Ovary (tissue), 9 donors: ENCODE results near the gene GPR34. TPM values are rescaled to one million over a fixed set of nuclear protein-coding genes. Genes with fewer than 3 reads are reported as not detected.

Experiments
- DNase-seq, 5 donors: peaks; one replicate each; pipeline ENCODE4 v3.0.0-alpha.2; 2019 to 2020
- H3K27ac ChIP-seq, 2 donors: fragments of 200-600 bp; one replicate each; pipeline versions ENCODE4 v1.5.1 to v1.8.0; 2019 to 2022
- H3K27me3 ChIP-seq: fragments of 200-600 bp; one replicate; pipeline ENCODE4 v1.8.0; 2022
- H3K36me3 ChIP-seq: fragments of 200-600 bp; sonication (generic); one replicate; pipeline ENCODE4 v1.5.1; 2019
- H3K4me1 ChIP-seq: one replicate; pipeline ENCODE4 v1.8.1; 2013; ENCODE audit warnings: mild to moderate bottlenecking, moderate library complexity; ENCODE audit not compliant: insufficient read depth
- H3K4me3 ChIP-seq: fragments of 200-600 bp; sonication (generic); one replicate; pipeline ENCODE4 v1.5.1; 2017
- H3K9me3 ChIP-seq, 2 donors: fragments of 200-600 bp in 1 of 2; sonication (generic) in 1 of 2; one replicate each; pipeline versions ENCODE4 v1.5.1 to v1.8.1; 2013 to 2019; ENCODE audit warnings: mild to moderate bottlenecking in 1 of 2, moderate library complexity in 1 of 2
- CTCF ChIP-seq, 3 donors: fragments of 450-650 bp in 2 of 3; fragments of 200-600 bp in 1 of 3; IDR thresholded peaks; one replicate each; pipeline versions ENCODE4 v1.5.1 to v1.8.0; 2016 to 2022; ENCODE audit warnings: antibody characterized with exemption in 3 of 3, mild to moderate bottlenecking in 1 of 3
- EP300 ChIP-seq: sonication (generic); formaldehyde crosslinking; IDR thresholded peaks from one replicate; pipeline ENCODE4 v1.6.1; 2017; ENCODE audit warnings: antibody characterized with exemption
- POLR2A ChIP-seq: fragments of 450-650 bp; IDR thresholded peaks from one replicate; pipeline ENCODE4 v1.6.1; 2017; ENCODE audit warnings: antibody characterized with exemption, mild to moderate bottlenecking, moderate library complexity
- WGBS, 3 donors: extraction: QIAGEN DNeasy Blood & Tissue Kit in 1 of 3; methylation state at CpG; one replicate each; pipeline versions ENCODE4 v1.1.5 to v1.1.7; 2013 to 2017; 5-methylcytosine and 5-hydroxymethylcytosine counted together
- intact Hi-C, 4 donors: fragments of 100-400 bp; cut with DNase I; formaldehyde crosslinking; loops; one replicate each; pipeline versions ENCODE4 v1.11.0 to v1.15.1; 2022 to 2023
- polyA plus RNA-seq, 2 donors: library from polyadenylated mRNA; stranded (reverse); fragments of 200-250 nt in 1 of 2; fragments of 350-450 nt in 1 of 2; fragmentation: Illumina TruSeq in 1 of 2; extraction: RNeasy Lipid Tissue Mini Kit (QIAGEN cat#74804) in 1 of 2; gene quantifications; one replicate each; pipeline ENCODE4 v1.2.3, GENCODE V29; 2013 to 2014
- total RNA-seq, 7 donors: library from RNA; depleted of rRNA in 2 of 7; stranded (reverse); fragments of >200 nt in 2 of 7; fragmentation: NEBNext Ultra II Directional in 3 of 7; extraction: Animal tissue kit (Norgen Biotek cat#: 25700) in 3 of 7; gene quantifications; one replicate each; pipeline versions ENCODE4 v1.1.0 to v1.2.4, GENCODE V29; 2016 to 2023
- donor health status: DM: no; HTN: no; CAD: no; lungs with moderate emphysema.
- donor health status: DM: no; HTN: no; CAD: no.
- donor health status: Bipolar disorder and iron deficiency.
- donor health status: DM: yes; HTN: yes; CAD: no.
- donor health status: DM: no; HTN: no; CAD: no.
- donor health status: DM: yes; HTN: yes; CAD: no.

Gene GPR34
- total and polyA plus RNA-seq, 9 donors, result 3.4 to 16.4 (median 5.5) TPM

- H3K4me1 ChIP-seq, result peaks cover 2% of the 10 kb centered on the region
- H3K9me3 ChIP-seq, result no peaks in the 10 kb centered on the region
- WGBS, 3 donors, result 43 to 51% (median 49%) methylated on average over 6 of the region's 6 CpGs
- H3K4me3 ChIP-seq, result no peak overlapping the region
- intact Hi-C loops, result no loop called here
- no peaks in the 10 kb centered on the region for H3K27me3 ChIP-seq
- no peak for TF ChIP-seq POLR2A
- TF ChIP-seq EP300, result no peak
- no peak for TF ChIP-seq CTCF (IDR thresholded peaks at IDR 0.05)
- no peak overlapping the region for H3K27ac ChIP-seq
- no peak for DNase-seq
- no peaks in the 10 kb centered on the region for H3K36me3 ChIP-seq
Observed at GRCh38 chrX:41677183-41678060, 11.4 kb upstream of the GPR34 start.

- intact Hi-C loops, result no loop called here
- Histone ChIP-seq H3K4me1 (no peaks in the 10 kb centered on the region), H3K4me3 (no peak overlapping the region), H3K27me3 (no peaks in the 10 kb centered on the region), H3K36me3 (no peaks in the 10 kb centered on the region), H3K9me3 (no peaks in the 10 kb centered on the region), H3K27ac (no peak overlapping the region)
- 45 to 55% (median 46%) methylated on average over 3 of the region's 3 CpGs for WGBS, 3 donors
- no peak for TF ChIP-seq POLR2A
- TF ChIP-seq EP300, result no peak
- no peak for TF ChIP-seq CTCF (IDR thresholded peaks at IDR 0.05)
- DNase-seq, result no peak
Observed at GRCh38 chrX:41684138-41684537, 4.6 kb upstream of the GPR34 start.

- no peaks in the 10 kb centered on the region for H3K27me3 ChIP-seq
- 80% methylated on average over 2 of the region's 2 CpGs for WGBS, 3 donors
- no peak overlapping the region for H3K4me3 ChIP-seq
- H3K4me1 ChIP-seq, result no peaks in the 10 kb centered on the region
- TF ChIP-seq CTCF (IDR thresholded peaks at IDR 0.05), result no peak
- TF ChIP-seq EP300, result no peak
- TF ChIP-seq POLR2A, result no peak
- no peaks in the 10 kb centered on the region for H3K36me3 ChIP-seq
- H3K27ac ChIP-seq, result no peak overlapping the region
- no peak for DNase-seq
- intact Hi-C loops, result no loop called here
- H3K9me3 ChIP-seq, result no peaks in the 10 kb centered on the region
Observed at GRCh38 chrX:41684940-41685339, 3.8 kb upstream of the GPR34 start.

- 85 to 88% (median 86%) methylated on average over 4 of the region's 4 CpGs for WGBS, 3 donors
- Histone ChIP-seq H3K4me3 (no peak overlapping the region), H3K27ac (no peak overlapping the region), H3K36me3 (no peaks in the 10 kb centered on the region), H3K4me1 (no peaks in the 10 kb centered on the region), H3K9me3 (no peaks in the 10 kb centered on the region), H3K27me3 (no peaks in the 10 kb centered on the region)
- no peak for TF ChIP-seq CTCF (IDR thresholded peaks at IDR 0.05)
- TF ChIP-seq EP300, result no peak
- no peak for TF ChIP-seq POLR2A
- intact Hi-C loops, result no loop called here
- no peak for DNase-seq
Observed at GRCh38 chrX:41686788-41687187, 2.0 kb upstream of the GPR34 start.
